Measurements from ENCODE around the gene TMEM131L. TPM values are rescaled to one million over a fixed set of nuclear protein-coding genes. Genes with fewer than 3 reads are reported as not detected.

TMEM131L gene
- polyA plus RNA-seq, 1 donor, result 46.6 TPM

GRCh38 chr4:153520801-153521329, 54.7 kb downstream of the TMEM131L start:
- no peak for DNase-seq (ENCODE audit: low read depth)

- DNase-seq (ENCODE audit: low read depth), result no peak
Measured at GRCh38 chr4:153521478-153521877, 55.3 kb downstream of the TMEM131L start.

GRCh38 chr4:153521999-153522801, 56.0 kb downstream of the TMEM131L start:
- no peak for DNase-seq (ENCODE audit: low read depth)

- DNase-seq (ENCODE audit: low read depth), result no peak
Measured at GRCh38 chr4:153522802-153523094, 56.6 kb downstream of the TMEM131L start.

- no peak for DNase-seq (ENCODE audit: low read depth)
Measured at GRCh38 chr4:153523164-153523796, 57.1 kb downstream of the TMEM131L start.

GRCh38 chr4:153523941-153524386, 57.8 kb downstream of the TMEM131L start:
- DNase-seq (ENCODE audit: low read depth), result no peak

- no peak for DNase-seq (ENCODE audit: low read depth)
Measured at GRCh38 chr4:153524682-153525081, 58.5 kb downstream of the TMEM131L start.

- no peak for DNase-seq (ENCODE audit: low read depth)
Measured at GRCh38 chr4:153527690-153528089, 61.5 kb downstream of the TMEM131L start.

- no peak for DNase-seq (ENCODE audit: low read depth)
Measured at GRCh38 chr4:153528705-153529485, 62.7 kb downstream of the TMEM131L start.

GRCh38 chr4:153529646-153530045, 63.5 kb downstream of the TMEM131L start:
- no peak for DNase-seq (ENCODE audit: low read depth)

- DNase-seq (ENCODE audit: low read depth), result no peak
Measured at GRCh38 chr4:153530284-153530999, 64.3 kb downstream of the TMEM131L start.

GRCh38 chr4:153531000-153531358, 64.8 kb downstream of the TMEM131L start:
- no peak for DNase-seq (ENCODE audit: low read depth)

- no peak for DNase-seq (ENCODE audit: low read depth)
Measured at GRCh38 chr4:153531976-153532626, 65.9 kb downstream of the TMEM131L start.

- no peak for DNase-seq (ENCODE audit: low read depth)
Measured at GRCh38 chr4:153532636-153533035, 66.5 kb downstream of the TMEM131L start.

- DNase-seq (ENCODE audit: low read depth), result no peak
Measured at GRCh38 chr4:153533387-153533786, 67.2 kb downstream of the TMEM131L start.

GRCh38 chr4:153534792-153535629, 68.9 kb downstream of the TMEM131L start:
- DNase-seq (ENCODE audit: low read depth), result no peak

GRCh38 chr4:153535772-153536513, 69.8 kb downstream of the TMEM131L start:
- no peak for DNase-seq (ENCODE audit: low read depth)

GRCh38 chr4:153537493-153537960, 71.4 kb downstream of the TMEM131L start:
- no peak for DNase-seq (ENCODE audit: low read depth)
